ENCODE measurements around the gene UBE2S.

Gene UBE2S

DNA sequence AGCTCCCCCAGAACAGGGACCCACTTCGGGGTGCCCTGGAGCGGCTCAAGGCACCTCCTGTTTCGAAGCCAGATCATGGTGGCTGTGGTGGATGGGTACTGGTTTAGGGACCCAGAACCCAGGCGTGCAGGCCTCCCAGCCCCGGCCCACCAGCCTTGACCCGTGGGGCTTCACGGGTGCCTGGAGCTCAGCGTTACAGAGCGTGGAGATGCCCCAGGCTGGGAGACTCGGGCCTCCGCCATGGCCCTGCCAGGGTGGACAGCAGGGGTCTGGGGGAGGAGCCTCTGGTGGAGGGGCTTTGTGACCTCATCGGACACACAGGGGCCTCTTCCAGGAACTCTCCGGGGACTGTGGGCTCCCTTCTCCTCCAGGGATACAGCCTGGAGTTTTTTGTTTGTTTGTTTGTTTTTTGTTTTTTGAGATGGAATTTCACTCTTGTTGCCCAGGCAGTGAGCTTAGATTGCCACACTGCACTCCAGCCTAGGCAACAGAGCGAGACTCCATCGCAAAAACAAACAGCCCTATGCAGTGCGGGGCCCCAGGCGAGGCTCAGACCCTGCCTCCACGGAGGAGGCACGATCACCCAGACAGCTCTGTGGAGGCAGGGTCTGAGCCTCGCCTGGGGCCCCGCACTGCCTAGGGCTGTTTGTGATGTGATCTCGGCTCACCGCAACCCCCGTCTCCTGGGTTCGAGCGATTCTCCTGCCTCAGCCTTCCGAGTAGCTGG, 44.4 kb downstream of the UBE2S start, which contains the start of gene GARIN5B:
TSS of gene GARIN5B (minus strand) at position 271 of the 727 bp plus-strand sequence. CDS start at position 77, 194 bp downstream.
- in situ Hi-C loops (cut with MboI; ENCODE audit: low pct_unique_long_range_greater_than_20kb, low sequenced_read_pairs, unreplicated experiment) = no loop called here
- no peak for DNase-seq (ENCODE audit: low spot score)
- TF ChIP-seq, protein P1, sequence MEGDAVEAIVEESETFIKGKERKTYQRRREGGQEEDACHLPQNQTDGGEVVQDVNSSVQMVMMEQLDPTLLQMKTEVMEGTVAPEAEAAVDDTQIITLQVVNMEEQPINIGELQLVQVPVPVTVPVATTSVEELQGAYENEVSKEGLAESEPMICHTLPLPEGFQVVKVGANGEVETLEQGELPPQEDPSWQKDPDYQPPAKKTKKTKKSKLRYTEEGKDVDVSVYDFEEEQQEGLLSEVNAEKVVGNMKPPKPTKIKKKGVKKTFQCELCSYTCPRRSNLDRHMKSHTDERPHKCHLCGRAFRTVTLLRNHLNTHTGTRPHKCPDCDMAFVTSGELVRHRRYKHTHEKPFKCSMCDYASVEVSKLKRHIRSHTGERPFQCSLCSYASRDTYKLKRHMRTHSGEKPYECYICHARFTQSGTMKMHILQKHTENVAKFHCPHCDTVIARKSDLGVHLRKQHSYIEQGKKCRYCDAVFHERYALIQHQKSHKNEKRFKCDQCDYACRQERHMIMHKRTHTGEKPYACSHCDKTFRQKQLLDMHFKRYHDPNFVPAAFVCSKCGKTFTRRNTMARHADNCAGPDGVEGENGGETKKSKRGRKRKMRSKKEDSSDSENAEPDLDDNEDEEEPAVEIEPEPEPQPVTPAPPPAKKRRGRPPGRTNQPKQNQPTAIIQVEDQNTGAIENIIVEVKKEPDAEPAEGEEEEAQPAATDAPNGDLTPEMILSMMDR (IDR thresholded peaks at IDR 0.05; ENCODE audit: extremely low read depth, insufficient read depth, missing control alignments) = no peak

DNA sequence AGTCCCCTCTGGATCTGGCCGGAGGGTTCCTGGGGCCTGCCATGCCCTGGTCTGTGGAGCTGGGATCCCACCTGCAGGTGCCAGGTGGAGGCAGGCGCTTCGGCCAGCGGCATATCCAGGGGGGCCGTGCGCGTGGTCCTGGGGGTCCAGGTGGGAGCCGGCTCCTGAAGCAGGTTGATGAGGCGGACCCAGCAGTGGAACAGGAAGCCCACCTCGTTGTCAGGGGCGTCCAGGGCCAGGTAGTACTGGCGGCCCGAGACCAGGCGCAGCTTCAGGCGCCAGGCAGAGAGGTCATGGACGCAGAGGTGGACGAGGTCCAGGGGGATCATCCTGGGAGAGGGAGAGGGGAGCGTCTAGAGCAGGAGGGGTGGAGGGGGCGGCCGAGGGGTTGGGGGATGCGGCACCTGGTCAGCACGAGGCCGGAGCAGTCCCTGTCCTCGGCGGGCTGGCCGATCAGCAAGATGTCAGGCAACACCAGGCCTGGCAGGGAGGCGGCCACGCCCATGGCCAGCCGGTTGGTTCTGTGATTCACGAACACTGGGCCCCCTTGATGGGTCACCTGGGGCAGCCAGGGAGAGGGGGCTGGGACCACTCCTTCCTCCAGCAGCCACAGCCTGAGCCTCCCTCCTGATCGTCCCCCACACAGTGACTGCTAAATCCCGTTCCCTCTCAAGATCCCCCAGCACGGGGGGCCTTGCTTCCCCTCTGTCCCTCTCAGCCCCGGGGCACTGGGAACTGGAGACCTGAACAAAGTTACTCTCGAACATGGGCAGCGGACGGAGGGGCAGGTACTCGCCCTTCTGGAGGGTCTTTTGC, 45.2 kb downstream of the UBE2S start:
- no peak for DNase-seq (ENCODE audit: low spot score)
- in situ Hi-C loops (cut with MboI; ENCODE audit: low pct_unique_long_range_greater_than_20kb, low sequenced_read_pairs, unreplicated experiment) = no loop called here
- TF ChIP-seq, protein P1 (IDR thresholded peaks at IDR 0.05; ENCODE audit: extremely low read depth, insufficient read depth, missing control alignments) = no peak

DNA sequence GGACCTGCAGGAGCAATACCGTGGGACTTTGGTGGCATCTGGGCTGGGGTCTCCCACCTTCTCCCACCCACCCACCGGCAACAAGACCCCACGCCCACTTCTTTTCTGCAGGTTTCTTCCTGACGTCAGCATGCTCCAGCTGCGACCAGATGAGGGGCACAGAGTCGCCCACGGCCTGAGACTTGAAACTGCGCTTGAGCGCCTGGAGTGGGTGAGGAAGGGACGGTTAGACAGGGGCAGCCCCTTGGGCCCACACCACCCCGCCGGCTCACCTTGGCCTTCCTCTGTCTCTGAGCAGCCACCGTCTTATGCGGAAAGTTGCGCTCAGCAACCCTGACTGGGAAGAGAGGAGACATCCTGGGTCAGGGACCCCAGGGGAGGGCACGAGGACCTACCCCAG, 46.7 kb downstream of the UBE2S start:
- no peak for DNase-seq (ENCODE audit: low spot score)
- in situ Hi-C loops (cut with MboI; ENCODE audit: low pct_unique_long_range_greater_than_20kb, low sequenced_read_pairs, unreplicated experiment) = no loop called here
- TF ChIP-seq, protein P1 (IDR thresholded peaks at IDR 0.05; ENCODE audit: extremely low read depth, insufficient read depth, missing control alignments) = no peak

DNA sequence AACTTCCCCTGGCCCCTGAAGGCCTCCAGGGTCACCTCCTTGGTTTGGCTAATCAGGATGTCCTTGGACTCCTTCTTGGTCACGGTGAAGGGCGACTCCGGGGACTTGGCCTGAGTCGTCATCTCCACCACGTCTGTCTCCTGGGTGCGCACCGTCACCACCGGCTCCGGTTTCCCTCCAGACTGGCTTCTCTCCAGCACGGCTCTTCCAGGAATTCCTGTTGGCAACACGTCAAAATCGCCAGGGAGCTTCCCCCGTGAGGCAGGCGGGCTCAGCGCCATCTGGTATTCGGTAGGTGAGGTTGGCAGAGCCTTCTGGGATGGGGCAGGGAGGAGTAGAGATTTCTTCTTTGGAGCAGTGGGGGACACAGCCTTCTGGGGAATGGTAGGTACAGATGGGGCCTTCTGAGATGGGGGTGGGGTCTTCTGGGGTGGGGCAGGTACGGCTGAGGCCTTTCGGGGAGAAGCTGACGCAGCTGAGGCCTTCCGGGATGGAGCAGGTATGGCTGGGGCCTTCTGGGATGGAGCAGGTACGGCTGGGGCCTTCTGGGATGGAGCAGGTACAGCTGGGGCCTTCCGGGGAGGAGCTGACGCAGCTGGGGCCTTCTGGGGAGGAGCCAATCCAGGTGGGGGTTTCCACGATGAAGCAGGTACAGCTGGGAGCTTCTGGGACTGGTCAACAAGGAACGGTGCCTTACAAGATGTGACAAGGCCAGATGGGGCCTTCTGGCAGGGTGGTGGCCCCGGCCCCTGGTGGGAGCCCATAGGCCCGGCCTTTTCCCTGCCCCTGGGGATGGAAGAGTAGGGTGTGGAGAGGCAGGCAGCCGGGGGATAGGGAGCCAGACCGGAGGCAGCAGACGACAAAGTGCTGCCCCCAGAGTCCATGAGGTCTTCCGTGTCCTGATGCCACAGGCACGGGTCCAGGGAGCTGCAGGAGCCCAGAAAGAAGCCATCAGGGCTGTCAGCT, 48.4 kb downstream of the UBE2S start:
- in situ Hi-C loops (cut with MboI; ENCODE audit: low pct_unique_long_range_greater_than_20kb, low sequenced_read_pairs, unreplicated experiment) = no loop called here
- DNase-seq (ENCODE audit: low spot score) = no peak
- TF ChIP-seq, protein P1 (IDR thresholded peaks at IDR 0.05; ENCODE audit: extremely low read depth, insufficient read depth, missing control alignments) = no peak

DNA sequence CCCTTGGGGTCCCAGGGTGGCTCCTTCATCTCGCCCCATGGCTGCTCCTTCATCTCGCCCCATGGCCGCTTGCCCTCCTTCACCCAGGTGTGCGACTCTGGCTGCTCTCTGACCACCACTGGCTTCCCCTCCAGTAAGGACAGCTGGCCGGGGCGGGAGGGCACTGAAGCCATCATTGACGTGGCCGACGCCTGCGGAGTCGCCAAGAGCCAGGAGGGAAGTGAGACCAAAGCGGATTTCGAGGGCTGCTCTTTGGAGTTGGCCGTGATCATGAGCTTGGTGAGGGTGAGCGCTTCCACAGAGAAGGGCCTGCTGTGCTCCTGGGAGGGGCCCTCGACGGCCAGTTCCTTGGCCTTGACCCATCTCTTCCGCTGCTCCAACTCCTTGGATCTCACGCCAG, 49.1 kb downstream of the UBE2S start:
- in situ Hi-C loops (cut with MboI; ENCODE audit: low pct_unique_long_range_greater_than_20kb, low sequenced_read_pairs, unreplicated experiment) = no loop called here
- TF ChIP-seq, protein P1 (IDR thresholded peaks at IDR 0.05; ENCODE audit: extremely low read depth, insufficient read depth, missing control alignments) = no peak
- no peak for DNase-seq (ENCODE audit: low spot score)

All from GM13977 (cell line).